Upper lobe of left lung (tissue), 4 donors: Measurements from ENCODE around the gene CEP68.

Source experiments
- CTCF ChIP-seq, 6 experiments: fragments of 450-650 bp in 4 of 6; fragments of 200-600 bp in 2 of 6; sonication (generic) in 2 of 6; IDR thresholded peaks; one replicate each; pipeline ENCODE4 v1.5.1; 2016 to 2019; ENCODE audit warnings: antibody characterized with exemption in 6 of 6
- POLR2A ChIP-seq, 4 donors: fragments of 450-650 bp; IDR thresholded peaks; one replicate each; pipeline ENCODE4 v1.5.1; 2016 to 2017; ENCODE audit warnings: antibody characterized with exemption in 4 of 4, mild to moderate bottlenecking in 2 of 4

- TF ChIP-seq POLR2A (IDR thresholded peaks at IDR 0.05) = no peak
- no peak for TF ChIP-seq CTCF (IDR thresholded peaks at IDR 0.05)
Measured at GRCh38 chr2:65054749-65055421, 1.3 kb upstream of the CEP68 start.
